DND-41 (cell line): ENCODE data around the gene SIL1.

ENCODE experiments used
- ATAC-seq: fragments of 200-7000 bp; cut with Tn5 transposase; 3 replicates; pipeline ENCODE4 v1.9.1; 2021; ENCODE audit warnings: low read depth; ENCODE audit not compliant: insufficient read depth
- DNase-seq: peaks from one replicate; pipeline ENCODE4 v3.0.0-alpha.2; 2020
- H2AFZ ChIP-seq: 2 replicates; pipeline ENCODE4 v1.6.0; 2012; ENCODE audit warnings: low read depth, low read length
- H3K27ac ChIP-seq: 2 replicates; pipeline ENCODE4 v1.5.1; 2012; ENCODE audit warnings: low read length, inconsistent platforms
- H3K27me3 ChIP-seq: fragments of 200-600 bp; sonication (generic); 2 replicates; pipeline ENCODE4 v1.6.0; 2012; ENCODE audit warnings: low read length, mild to moderate bottlenecking, inconsistent platforms; ENCODE audit not compliant: insufficient read depth, poor library complexity
- H3K36me3 ChIP-seq: 2 replicates; pipeline ENCODE4 v1.5.1; 2012; ENCODE audit warnings: low read length, inconsistent platforms; ENCODE audit not compliant: insufficient read depth
- H3K4me1 ChIP-seq: 2 replicates; pipeline ENCODE4 v1.5.1; 2012; ENCODE audit warnings: mild to moderate bottlenecking, low read length; ENCODE audit not compliant: insufficient read depth
- H3K4me2 ChIP-seq: 2 replicates; pipeline ENCODE4 v1.6.0; 2012; ENCODE audit warnings: mild to moderate bottlenecking, moderate library complexity, low read length, inconsistent platforms; ENCODE audit not compliant: insufficient read depth
- H3K4me3 ChIP-seq, 2 experiments: fragments of 200-600 bp in 1 of 2; shearing (Covaris generic) in 1 of 2; 2 replicates each; pipeline ENCODE4 v1.5.1; 2012 to 2016; ENCODE audit warnings: inconsistent platforms in 2 of 2, low read length in 2 of 2, mild to moderate bottlenecking in 2 of 2, low read depth in 1 of 2, moderate library complexity in 1 of 2
- H3K79me2 ChIP-seq: 2 replicates; pipeline ENCODE4 v1.6.0; 2012; ENCODE audit warnings: low read length, inconsistent platforms; ENCODE audit not compliant: insufficient read depth
- H3K9ac ChIP-seq: 2 replicates; pipeline ENCODE4 v1.6.0; 2012; ENCODE audit warnings: low read depth, mild to moderate bottlenecking, inconsistent platforms, low read length, moderate library complexity
- H3K9me3 ChIP-seq: 2 replicates; pipeline ENCODE4 v1.5.1; 2012; ENCODE audit warnings: low read length, moderate library complexity, mild to moderate bottlenecking, inconsistent platforms; ENCODE audit not compliant: insufficient read depth, severe bottlenecking
- H4K20me1 ChIP-seq: 2 replicates; pipeline ENCODE4 v1.6.0; 2012; ENCODE audit warnings: low read length; ENCODE audit not compliant: insufficient read depth
- EZH2 ChIP-seq: IDR thresholded peaks from 3 replicates; pipeline ENCODE4 v1.6.1; 2012; ENCODE audit warnings: borderline replicate concordance, low read depth, mild to moderate bottlenecking, moderate library complexity, low read length, inconsistent platforms; ENCODE audit not compliant: severe bottlenecking
- TF ChIP-seq, protein P1 (sequence below): IDR thresholded peaks from 2 replicates; pipeline ENCODE4 v1.5.1; 2012; ENCODE audit warnings: borderline replicate concordance, low read length, moderate library complexity, mild to moderate bottlenecking; ENCODE audit not compliant: poor library complexity, severe bottlenecking; ENCODE audit errors: extremely low read depth

Gene SIL1

DNA sequence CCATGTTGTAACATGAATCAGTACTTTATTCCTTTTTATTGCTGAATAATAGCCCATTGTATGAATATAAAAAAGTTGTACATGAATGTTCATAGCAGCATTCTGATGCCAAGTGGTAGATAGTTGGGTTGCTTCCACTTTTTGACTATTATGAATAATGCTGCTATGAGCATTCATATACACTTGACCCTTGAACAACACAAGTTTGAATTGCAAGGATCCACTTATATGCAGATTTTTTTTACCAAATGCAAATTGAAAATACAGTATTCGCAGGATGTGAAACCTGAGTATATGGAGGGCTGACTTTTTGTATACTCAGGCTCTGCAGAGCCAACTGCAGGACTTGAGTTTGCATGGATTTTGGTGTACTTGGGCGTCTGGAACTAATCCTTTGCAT lies 14.7 kb upstream of the SIL1 start:
- H3K9me3 ChIP-seq, result no peaks in the 10 kb centered on the region
- DNase-seq (no peak), ATAC-seq (no peak)
- no peak overlapping the region for H3K4me2 ChIP-seq
- TF ChIP-seq, protein P1, sequence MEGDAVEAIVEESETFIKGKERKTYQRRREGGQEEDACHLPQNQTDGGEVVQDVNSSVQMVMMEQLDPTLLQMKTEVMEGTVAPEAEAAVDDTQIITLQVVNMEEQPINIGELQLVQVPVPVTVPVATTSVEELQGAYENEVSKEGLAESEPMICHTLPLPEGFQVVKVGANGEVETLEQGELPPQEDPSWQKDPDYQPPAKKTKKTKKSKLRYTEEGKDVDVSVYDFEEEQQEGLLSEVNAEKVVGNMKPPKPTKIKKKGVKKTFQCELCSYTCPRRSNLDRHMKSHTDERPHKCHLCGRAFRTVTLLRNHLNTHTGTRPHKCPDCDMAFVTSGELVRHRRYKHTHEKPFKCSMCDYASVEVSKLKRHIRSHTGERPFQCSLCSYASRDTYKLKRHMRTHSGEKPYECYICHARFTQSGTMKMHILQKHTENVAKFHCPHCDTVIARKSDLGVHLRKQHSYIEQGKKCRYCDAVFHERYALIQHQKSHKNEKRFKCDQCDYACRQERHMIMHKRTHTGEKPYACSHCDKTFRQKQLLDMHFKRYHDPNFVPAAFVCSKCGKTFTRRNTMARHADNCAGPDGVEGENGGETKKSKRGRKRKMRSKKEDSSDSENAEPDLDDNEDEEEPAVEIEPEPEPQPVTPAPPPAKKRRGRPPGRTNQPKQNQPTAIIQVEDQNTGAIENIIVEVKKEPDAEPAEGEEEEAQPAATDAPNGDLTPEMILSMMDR, result no peak
- no peak for TF ChIP-seq EZH2
- H3K27ac ChIP-seq, result no peak overlapping the region
- no peaks in the 10 kb centered on the region for H3K79me2 ChIP-seq
- no peak overlapping the region for H3K9ac ChIP-seq
- H3K4me3 ChIP-seq, result no peak overlapping the region
- H3K4me1 ChIP-seq, result no peaks in the 10 kb centered on the region
- H4K20me1 ChIP-seq, result no peaks in the 10 kb centered on the region
- no peaks in the 10 kb centered on the region for H3K27me3 ChIP-seq
- no peaks in the 10 kb centered on the region for H3K36me3 ChIP-seq
- no peak overlapping the region for H2AFZ ChIP-seq

- no peak for ATAC-seq
- DNase-seq, result no peak
Measured at GRCh38 chr5:139212486-139212885, 14.3 kb upstream of the SIL1 start.

DNA sequence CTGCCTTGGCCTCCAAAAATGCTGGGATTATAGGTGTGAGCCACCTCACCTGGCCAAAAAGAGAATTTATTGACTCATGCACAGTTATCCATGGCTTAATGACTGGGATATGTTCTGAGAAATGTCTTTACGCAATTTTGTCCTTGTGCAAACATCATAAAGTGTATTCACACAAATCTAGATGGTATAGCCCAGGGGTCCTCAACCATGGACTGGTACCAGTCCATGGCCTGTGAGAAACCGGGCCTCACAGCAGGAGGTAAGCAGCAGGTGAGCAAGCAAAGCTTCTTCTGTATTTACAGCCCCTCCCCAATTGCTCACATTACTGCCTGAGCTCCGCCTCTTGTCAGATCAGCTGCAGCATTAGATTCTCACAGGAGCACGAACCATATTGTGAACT lies 12.4 kb upstream of the SIL1 start:
- DNase-seq, result no peak
- no peak for TF ChIP-seq EZH2
- TF ChIP-seq, protein P1, result no peak
- H3K9ac ChIP-seq, result no peak overlapping the region
- no peaks in the 10 kb centered on the region for H3K9me3 ChIP-seq
- no peaks in the 10 kb centered on the region for H3K36me3 ChIP-seq
- H2AFZ ChIP-seq, result no peak overlapping the region
- H3K4me2 ChIP-seq, result no peak overlapping the region
- no peak overlapping the region for H3K4me3 ChIP-seq
- H3K27me3 ChIP-seq, result no peaks in the 10 kb centered on the region
- H3K4me1 ChIP-seq, result peaks cover 4% of the 10 kb centered on the region; the same call in 1 of the 2 replicates
- H4K20me1 ChIP-seq, result no peaks in the 10 kb centered on the region
- no peaks in the 10 kb centered on the region for H3K79me2 ChIP-seq
- no peak overlapping the region for H3K27ac ChIP-seq
- ATAC-seq, result no peak

More at GRCh38 chr5:139212486-139212885, 14.3 kb upstream of the SIL1 start:
- Histone ChIP-seq H3K79me2 (no peaks in the 10 kb centered on the region), H3K4me2 (no peak overlapping the region), H3K36me3 (no peaks in the 10 kb centered on the region), H3K27me3 (no peaks in the 10 kb centered on the region), H3K27ac (no peak overlapping the region), H3K9ac (no peak overlapping the region), H4K20me1 (no peaks in the 10 kb centered on the region), H2AFZ (no peak overlapping the region), H3K4me3 (no peak overlapping the region), H3K4me1 (peaks cover under 1% of the 10 kb centered on the region; the same call in 1 of the 2 replicates), H3K9me3 (no peaks in the 10 kb centered on the region)
- TF ChIP-seq EZH2, result no peak
- TF ChIP-seq, protein P1, result no peak
